22Rv1 (cell line): ENCODE data around the gene KLHL7.
"Not testable (repeated sequence)": the region's sequence is repeated elsewhere in the genome, so short reads cannot be mapped to it uniquely, and the experiment has no call there.

Experiments used
- CTCF ChIP-seq: fragments of 450-650 bp; IDR thresholded peaks from 2 replicates; pipeline ENCODE4 v1.5.1; 2017; ENCODE audit warnings: mild to moderate bottlenecking
- ZFX ChIP-seq: fragments of 450-650 bp; IDR thresholded peaks from 2 replicates; pipeline ENCODE4 v1.6.1; 2017; ENCODE audit warnings: antibody characterized with exemption, borderline replicate concordance

GRCh38 chr7:23131799-23132198, 26.2 kb downstream of the KLHL7 start:
- not testable (repeated sequence) for TF ChIP-seq CTCF, ZFX
